HG03457 (cell line): Measurements from ENCODE around the gene ATP11A.

Source experiments
- ATAC-seq: cut with Tn5 transposase; IDR thresholded peaks from one replicate; pipeline ENCODE4 v1.9.1; 2021; ENCODE audit warnings: moderate number of reproducible peaks; ENCODE audit not compliant: unreplicated experiment

Gene ATP11A

GRCh38 chr13:112898621-112899280, 208.9 kb downstream of the ATP11A start:
- no peak for ATAC-seq

DNA sequence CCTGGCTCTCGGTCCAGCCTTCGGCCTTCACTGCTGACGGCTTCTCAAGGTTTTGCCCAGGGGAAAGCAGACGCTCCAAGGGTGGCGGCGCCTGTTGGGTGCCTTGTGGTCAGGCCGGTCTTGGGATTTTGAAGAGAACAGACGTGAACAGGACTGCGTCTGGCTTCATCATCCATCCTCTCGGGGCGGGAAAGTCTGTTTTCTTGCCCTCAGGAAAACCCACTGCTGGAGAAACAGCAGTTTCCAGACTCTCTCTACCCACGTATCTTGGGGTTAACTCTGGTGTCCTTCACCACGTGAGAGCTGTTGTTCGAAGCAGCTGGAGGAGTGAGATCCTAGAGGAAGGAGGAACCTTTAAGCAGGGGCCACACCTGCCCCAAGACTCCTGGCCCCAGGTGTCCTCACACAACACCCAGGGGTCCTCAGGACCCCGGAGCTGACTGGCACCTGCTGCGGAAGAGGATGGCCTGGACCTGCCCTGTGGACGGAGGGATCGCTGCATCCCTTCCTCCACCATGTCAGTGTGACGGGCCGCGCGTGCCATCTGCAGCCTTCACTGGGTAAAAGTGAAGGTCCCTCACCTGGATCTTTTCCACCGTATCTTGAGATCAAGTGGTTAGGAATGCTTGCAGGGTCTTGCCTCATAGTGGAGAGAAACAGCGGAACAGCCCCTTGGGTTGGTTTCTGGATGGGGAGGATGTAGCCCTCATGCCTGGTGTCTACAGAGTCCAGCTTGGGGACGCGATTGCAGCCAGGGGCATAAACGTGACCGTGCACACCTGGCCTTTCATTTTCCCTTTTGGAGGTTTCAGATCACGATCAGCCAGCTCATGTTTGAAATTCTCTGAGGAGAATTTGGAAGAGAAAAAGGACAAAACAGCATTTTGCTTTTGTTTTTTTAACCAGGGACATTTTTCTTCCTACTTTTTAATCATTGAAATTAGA, 209.7 kb downstream of the ATP11A start:
- no peak for ATAC-seq

GRCh38 chr13:112900226-112900600, 210.4 kb downstream of the ATP11A start:
- ATAC-seq: no peak

GRCh38 chr13:112900691-112901091, 210.9 kb downstream of the ATP11A start:
- ATAC-seq: no peak

DNA sequence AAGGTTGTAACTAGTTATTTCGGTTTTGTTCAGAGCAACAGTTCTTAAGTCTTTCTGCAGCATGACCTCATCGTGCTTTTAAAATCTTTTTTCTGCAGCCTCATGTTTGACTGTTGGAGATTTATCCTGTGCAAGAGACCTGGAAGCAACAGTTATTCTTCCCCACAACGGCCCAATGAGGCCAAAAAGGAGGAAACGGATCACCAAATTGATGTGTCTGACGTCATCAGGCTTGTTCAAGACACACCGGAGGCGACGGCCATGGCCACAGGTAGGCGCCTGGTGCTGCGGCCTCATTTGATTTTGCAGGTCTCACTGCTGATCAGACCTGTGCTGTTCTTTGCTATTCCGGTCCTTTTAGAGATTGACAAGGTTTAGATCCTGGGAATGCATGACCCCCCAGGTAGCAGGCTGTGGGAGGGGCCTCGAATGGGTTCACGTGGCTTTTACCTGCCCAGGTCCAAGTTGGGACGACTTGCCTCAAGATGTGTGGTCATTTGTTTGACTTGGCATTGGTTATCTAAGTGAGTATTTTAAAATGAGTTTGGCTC, 212.3 kb downstream of the ATP11A start:
- ATAC-seq: no peak

- no peak for ATAC-seq
These were observed 212.8 kb downstream of the ATP11A start for GRCh38 chr13:112902669-112903068.

- no peak for ATAC-seq
These were observed 213.3 kb downstream of the ATP11A start for GRCh38 chr13:112903071-112903577.

- ATAC-seq: no peak
These were observed 213.9 kb downstream of the ATP11A start for GRCh38 chr13:112903606-112904195.

DNA sequence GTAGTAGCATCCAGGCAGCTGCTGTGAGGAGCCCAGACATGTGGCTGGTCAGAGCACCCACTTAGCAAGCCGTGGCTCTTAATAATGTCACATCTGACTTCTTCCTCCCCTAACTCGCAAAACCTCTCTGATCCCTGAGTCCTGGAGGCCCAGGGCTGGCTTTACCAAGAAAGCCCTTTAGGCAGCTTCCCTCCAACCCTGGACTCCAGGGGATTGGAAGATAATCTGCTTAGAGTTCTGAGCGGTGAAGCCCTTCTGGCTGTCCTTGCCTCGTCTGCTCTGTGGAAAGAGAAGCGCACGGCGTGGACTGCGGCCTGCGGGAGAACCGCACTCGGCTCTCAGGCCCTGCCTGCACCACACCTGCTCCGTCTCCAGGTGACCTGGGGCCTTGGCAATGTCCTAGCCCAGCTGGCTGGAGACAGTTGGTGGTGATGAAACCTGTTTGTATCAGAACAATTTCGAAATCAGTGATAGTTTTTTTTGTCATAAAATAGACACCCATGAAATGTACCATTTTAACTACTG, 214.7 kb downstream of the ATP11A start:
- ATAC-seq: no peak

- ATAC-seq: no peak
These were observed 215.2 kb downstream of the ATP11A start for GRCh38 chr13:112905086-112905485.

DNA sequence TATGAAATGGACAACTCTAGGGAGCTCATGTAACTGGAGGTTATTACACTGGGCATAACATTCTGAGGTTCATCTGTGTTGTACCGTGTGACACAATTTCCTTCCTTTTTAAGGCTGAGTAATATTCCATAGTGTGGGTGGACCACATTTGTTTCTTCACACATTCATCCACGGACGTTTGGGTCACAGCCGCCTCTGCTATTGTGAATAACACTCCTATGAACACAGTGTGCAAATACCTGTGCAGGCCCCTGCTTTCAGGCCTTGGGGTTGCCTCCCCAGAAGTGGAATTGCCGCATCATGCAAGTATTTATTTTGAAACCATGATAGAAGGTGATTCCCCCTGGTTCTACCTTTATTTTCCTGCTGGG, 215.8 kb downstream of the ATP11A start:
- no peak for ATAC-seq

GRCh38 chr13:112905990-112906641, 216.3 kb downstream of the ATP11A start:
- ATAC-seq: no peak

DNA sequence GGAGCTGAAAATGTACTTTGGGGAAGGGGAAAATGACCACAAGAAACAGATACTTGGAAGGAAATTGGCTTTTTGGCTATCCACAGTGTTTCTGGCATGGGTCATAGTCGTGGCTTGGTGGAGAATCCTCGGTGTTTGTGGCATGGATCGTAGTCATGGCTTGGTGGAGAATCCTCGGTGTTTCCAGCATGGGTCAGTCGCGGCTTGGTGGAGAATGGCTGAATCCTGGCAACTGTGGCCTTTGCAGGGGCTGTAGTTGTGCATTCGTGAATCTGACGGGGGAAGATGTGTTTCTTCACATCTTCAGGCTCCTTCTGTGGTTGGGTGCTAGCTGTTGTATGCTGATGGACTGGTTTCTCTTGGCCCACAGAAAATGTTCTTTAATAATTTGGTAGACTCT, 217.4 kb downstream of the ATP11A start:
- no peak for ATAC-seq

DNA sequence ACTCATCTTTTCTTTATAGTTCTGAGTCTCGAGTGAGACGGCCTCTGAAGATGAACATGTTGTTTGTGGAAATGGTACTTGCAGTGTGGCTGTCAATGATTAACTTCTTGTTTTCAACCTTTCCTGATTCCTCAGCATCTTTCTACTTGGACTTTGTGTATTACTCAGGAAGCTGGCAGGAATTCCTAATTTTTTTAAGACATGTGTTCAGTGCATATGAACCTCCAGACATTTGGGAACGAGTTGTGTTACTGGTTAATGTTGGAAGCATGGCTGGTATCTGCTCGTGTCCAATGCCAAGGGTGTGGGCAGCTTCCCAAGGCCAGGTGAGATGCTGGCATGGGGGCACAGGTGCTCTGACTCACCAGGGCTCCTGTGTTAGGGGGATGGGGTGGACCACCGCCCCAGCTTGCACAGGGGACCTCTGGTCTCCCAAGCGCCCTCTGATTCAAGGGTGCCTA, 218.1 kb downstream of the ATP11A start:
- ATAC-seq: no peak

DNA sequence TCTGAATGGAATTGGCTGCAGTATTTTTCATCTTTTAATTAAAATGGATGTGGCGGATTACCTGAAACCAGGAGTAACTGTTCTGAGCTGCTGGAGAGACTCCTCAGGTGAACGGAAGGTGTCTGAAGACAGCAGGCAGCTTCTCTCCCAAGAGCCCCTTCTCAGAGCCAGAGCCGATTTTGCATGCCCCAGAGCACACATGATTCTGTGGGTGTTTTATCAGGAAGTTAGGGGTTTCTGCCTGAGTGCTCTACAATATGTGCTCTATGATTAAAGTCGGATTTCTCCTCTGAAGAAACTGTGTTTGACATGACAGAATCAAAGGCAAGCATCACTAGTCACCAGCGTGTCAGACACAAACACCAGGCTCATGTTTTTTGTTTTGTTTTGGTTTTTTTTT, 218.5 kb downstream of the ATP11A start:
- ATAC-seq: no peak

GRCh38 chr13:112910016-112910415, 220.2 kb downstream of the ATP11A start:
- ATAC-seq: no peak

DNA sequence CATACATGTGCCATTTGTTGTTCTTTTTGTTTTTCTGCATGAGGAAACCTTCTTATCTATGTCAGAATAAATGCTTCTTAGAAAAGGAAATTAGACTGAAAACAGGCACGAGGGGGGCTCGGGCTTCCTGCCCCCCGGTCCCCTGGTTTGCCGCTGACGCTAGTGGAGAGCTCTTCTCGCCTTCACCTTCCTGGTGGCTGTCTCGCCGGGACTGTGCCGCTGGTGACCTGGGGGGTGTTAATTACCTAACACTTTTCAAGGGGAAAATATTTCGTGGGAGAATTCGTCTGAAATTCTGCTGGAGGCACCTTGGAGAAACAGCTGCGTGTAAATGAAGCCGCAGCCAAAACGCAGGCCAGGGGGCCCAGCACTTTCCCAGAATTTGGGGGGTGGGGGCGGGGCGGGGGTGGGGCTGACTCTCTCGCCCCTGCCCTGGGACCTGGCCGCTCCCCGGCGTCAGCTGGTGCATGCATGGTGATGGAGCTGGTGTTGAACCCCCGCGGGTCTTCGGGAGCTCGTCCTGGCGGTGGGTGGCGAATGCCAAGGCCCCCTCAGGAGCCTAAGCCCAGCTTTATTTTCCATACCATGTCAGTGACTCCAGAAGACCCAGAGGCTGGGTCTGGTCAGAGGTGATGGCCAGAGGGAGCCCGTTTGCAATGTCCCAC, 220.9 kb downstream of the ATP11A start:
- no peak for ATAC-seq

DNA sequence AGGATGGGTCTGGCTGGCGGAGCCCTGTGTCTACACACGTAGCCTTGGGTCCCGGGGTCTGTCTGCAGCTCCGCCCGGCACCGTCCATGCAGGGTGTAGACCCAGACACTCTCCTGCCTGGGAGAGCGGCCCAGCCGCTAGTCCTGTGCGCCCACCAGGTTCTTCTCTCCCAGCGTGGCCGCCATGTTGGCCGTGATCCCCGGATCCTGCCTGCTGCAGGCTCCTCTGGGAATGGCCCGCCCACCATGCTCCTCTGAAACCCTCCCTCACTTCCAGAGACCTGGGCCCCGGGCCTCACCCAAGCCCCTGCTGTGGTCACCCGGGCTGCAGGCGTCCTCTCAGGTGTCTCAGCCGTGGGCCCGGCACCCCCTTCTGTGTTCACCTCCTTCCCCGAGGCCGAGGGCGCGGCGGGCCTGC, 221.5 kb downstream of the ATP11A start:
- ATAC-seq: no peak

- no peak for ATAC-seq
These were observed 222.0 kb downstream of the ATP11A start for GRCh38 chr13:112911883-112912282.
